Coronary artery (tissue), 2 donors: ENCODE measurements around the gene PAMR1.
A peak's percentile ranks its signal among the peaks of the same experiment; 100 is the strongest.

Experiments used
- DNase-seq: peaks from one replicate; pipeline ENCODE4 v3.0.0-alpha.2; 2017; ENCODE audit warnings: low spot score
- H3K27ac ChIP-seq, 2 donors: fragments of 200-600 bp; sonication (generic); one replicate each; pipeline ENCODE4 v1.5.1; 2016 to 2019
- H3K4me3 ChIP-seq: fragments of 200-600 bp; sonication (generic); 2 replicates; pipeline ENCODE4 v1.5.1; 2016; ENCODE audit warnings: mild to moderate bottlenecking, moderate library complexity
- TF ChIP-seq, protein P1 (sequence below): fragments of 200-600 bp; sonication (generic); IDR thresholded peaks from one replicate; pipeline ENCODE4 v1.5.1; 2019; ENCODE audit warnings: antibody characterized with exemption

PAMR1 gene

DNA sequence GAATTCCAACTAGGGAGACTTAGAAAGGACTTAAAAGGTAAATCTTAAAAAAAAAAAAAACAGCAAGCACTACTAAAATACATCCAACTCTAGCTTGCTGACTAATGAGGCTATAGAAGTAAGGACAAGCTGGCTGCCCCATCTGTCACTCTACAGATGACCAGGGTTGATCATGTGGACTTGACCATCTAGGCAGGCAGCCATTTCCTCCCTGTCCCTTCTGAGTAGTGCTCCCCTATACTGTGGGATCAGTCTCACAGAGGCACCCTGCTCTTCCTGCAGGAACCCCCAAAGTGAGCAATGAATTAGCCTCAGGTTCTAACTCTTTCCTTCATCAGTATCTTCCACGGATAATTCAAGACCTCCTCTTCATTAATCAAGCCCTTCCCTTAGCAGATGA lies 118.4 kb downstream of the PAMR1 start:
- no peak for DNase-seq
- H3K4me3 ChIP-seq = no peak overlapping the region

DNA sequence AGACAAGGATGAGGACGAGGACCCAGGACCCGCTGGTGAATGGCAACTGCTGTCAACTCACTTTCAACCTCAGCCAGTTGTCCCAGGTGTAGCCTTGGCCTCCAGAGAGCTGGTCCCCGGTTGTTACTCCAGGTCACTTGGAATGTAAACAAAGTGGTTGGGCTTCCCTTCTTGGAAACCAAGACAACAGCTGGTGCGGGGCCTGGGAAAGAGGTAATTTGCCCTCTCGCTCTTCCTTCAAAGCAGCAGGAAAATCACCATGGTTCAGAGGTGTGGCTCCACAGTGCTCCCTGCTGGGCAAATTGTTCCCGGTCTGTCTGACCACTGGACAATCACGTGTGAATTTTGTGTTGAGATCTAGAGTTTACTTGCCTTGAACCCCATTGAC lies 121.0 kb downstream of the PAMR1 start:
- TF ChIP-seq, protein P1, sequence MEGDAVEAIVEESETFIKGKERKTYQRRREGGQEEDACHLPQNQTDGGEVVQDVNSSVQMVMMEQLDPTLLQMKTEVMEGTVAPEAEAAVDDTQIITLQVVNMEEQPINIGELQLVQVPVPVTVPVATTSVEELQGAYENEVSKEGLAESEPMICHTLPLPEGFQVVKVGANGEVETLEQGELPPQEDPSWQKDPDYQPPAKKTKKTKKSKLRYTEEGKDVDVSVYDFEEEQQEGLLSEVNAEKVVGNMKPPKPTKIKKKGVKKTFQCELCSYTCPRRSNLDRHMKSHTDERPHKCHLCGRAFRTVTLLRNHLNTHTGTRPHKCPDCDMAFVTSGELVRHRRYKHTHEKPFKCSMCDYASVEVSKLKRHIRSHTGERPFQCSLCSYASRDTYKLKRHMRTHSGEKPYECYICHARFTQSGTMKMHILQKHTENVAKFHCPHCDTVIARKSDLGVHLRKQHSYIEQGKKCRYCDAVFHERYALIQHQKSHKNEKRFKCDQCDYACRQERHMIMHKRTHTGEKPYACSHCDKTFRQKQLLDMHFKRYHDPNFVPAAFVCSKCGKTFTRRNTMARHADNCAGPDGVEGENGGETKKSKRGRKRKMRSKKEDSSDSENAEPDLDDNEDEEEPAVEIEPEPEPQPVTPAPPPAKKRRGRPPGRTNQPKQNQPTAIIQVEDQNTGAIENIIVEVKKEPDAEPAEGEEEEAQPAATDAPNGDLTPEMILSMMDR = peak; percentile 27
- Histone ChIP-seq H3K27ac (no peak overlapping the region), H3K4me3 (peak overlapping the region; percentile 9)
- DNase-seq = no peak

More for the DNA sequence above, 118.4 kb downstream of the PAMR1 start:
- no peak overlapping the region for H3K27ac ChIP-seq
- TF ChIP-seq, protein P1 = no peak

GRCh38 chr11:35403765-35404387 lies 121.5 kb downstream of the PAMR1 start:
- TF ChIP-seq, protein P1 = no peak
- Histone ChIP-seq H3K27ac (no peak overlapping the region), H3K4me3 (no peak overlapping the region)
- no peak for DNase-seq

DNA sequence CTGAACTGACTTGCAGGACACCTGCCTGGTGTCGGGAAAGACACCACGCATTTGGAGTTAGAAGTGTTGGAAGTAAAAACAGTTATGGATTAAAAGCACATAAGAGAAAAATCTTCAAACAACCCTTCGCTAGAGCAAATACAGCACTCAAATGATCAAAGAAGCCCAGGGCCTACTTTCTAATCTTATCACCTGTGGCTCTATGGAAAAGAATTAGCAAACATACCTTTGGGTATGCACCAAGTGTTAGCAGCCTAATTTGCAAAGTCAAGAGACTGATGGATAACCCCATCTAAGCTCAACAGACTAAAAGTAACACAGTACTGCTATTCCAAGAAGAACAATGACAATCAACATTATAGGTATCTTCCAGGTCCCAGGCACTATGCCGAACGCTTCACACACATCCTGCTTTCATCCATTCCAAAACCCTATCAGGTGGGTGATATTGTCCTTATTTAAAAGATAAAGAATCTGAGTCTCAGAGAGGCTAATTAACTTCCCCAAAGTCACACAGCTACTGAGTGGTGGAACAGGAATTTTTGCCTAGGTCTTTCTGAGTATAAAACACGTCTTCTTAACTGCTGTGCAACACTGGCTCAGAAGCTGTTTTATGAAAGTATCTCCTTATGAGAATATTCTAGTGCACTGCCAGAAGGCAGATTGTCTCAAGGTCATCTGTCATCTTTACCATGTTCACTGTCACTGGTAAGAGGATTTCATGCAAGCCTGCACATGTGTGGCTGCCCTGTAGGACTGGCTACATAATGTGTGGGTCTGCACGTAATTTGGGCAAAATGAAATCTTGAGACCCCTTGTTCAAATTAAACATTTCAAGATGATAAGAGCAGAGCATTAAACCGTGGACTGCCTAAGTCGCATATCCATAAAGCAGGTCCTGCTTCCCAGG lies 122.4 kb downstream of the PAMR1 start:
- Histone ChIP-seq H3K27ac (no peak overlapping the region), H3K4me3 (no peak overlapping the region)
- TF ChIP-seq, protein P1 = no peak
- DNase-seq = no peak

DNA sequence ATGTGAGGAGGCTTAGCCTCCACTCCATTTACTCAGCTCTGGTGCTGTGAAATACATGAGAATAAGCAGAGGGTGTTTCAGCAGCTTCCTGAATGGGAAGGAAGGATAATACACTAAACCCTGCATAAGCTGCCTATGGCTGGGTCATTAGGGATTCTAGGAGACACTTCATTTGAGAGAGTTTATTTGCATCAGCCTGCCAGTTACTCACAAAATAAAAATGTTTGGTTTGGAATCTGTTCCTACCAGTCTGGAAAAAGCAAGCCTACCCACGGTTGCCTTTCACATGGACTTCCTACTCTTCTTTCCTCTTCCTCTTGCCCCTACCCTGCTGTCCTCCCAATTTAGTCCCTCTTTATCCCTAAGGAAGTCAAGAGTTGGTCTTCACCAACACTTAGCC lies 126.5 kb downstream of the PAMR1 start:
- DNase-seq = no peak
- TF ChIP-seq, protein P1 = no peak
- H3K4me3 ChIP-seq = no peak overlapping the region
- H3K27ac ChIP-seq = no peak overlapping the region

GRCh38 chr11:35394941-35395340 lies 130.5 kb downstream of the PAMR1 start:
- TF ChIP-seq, protein P1 = no peak
- no peak overlapping the region for H3K27ac ChIP-seq
- no peak overlapping the region for H3K4me3 ChIP-seq
- DNase-seq = no peak
